WTC11 (cell line): ENCODE data around the gene ZMIZ1. TPM values are rescaled to one million over a fixed set of nuclear protein-coding genes. Genes with fewer than 3 reads are reported as not detected.

Experiments
- ATAC-seq: fragments of 200-7000 bp; cut with Tn5 transposase; 2 replicates; pipeline ENCODE4 v1.10.0; 2021; ENCODE audit warnings: mild to moderate bottlenecking, moderate library complexity
- CTCF ChIA-PET: fragments of 300-600 bp; sonication (Branson Sonifier 250); formaldehyde crosslinking; loops from one replicate; lab custom pipeline; 2021; ENCODE audit warnings: antibody characterized with exemption; lab: Charles Lee
- POLR2A ChIA-PET: fragments of 350-600 bp; sonication (Branson Sonifier 250); formaldehyde crosslinking; loops from one replicate; lab custom pipeline; 2021; ENCODE audit warnings: antibody characterized with exemption; lab: Charles Lee
- DNase-seq: peaks from one replicate; pipeline ENCODE4 v3.0.0; 2021; ENCODE audit warnings: low spot score
- H3K27ac Mint-ChIP-seq: 2 replicates; pipeline ENCODE4 v1.8.0; 2021; ENCODE audit warnings: mixed read lengths
- H3K27me3 Mint-ChIP-seq: 2 replicates; pipeline ENCODE4 v1.8.0; 2021; ENCODE audit warnings: low read depth, mild to moderate bottlenecking, moderate library complexity, mixed read lengths
- H3K36me3 Mint-ChIP-seq: 2 replicates; pipeline ENCODE4 v1.8.0; 2021; ENCODE audit warnings: mixed read lengths
- H3K4me1 Mint-ChIP-seq: 2 replicates; pipeline ENCODE4 v1.8.0; 2022; ENCODE audit warnings: mixed read lengths
- H3K4me3 Mint-ChIP-seq: 2 replicates; pipeline ENCODE4 v1.8.0; 2021; ENCODE audit warnings: mild to moderate bottlenecking, moderate library complexity, mixed read lengths
- H3K9me3 Mint-ChIP-seq: 2 replicates; pipeline ENCODE4 v1.8.0; 2021; ENCODE audit warnings: mixed read lengths
- EMX1 ChIP-seq: fragments of 250-450 bp; sonication (Bioruptor Pico); IDR thresholded peaks from 2 replicates; pipeline ENCODE4 v1.8.0; 2021; ENCODE audit warnings: mild to moderate bottlenecking
- FOXJ3 ChIP-seq: sonication (generic); formaldehyde crosslinking; IDR thresholded peaks from 2 replicates; pipeline ENCODE4 v1.9.0; 2021; ENCODE audit warnings: missing genetic modification reagents, mild to moderate bottlenecking, borderline replicate concordance
- GABPB1 ChIP-seq: sonication (generic); formaldehyde crosslinking; IDR thresholded peaks from 2 replicates; pipeline ENCODE4 v1.8.1; 2023; ENCODE audit warnings: mild to moderate bottlenecking, missing genetic modification reagents
- GRHL2 ChIP-seq: fragments of 250-450 bp; sonication (Bioruptor Pico); IDR thresholded peaks from 2 replicates; pipeline ENCODE4 v1.8.0; 2022; ENCODE audit warnings: mild to moderate bottlenecking, moderate library complexity; ENCODE audit not compliant: insufficient replicate concordance, severe bottlenecking
- HMGA2 ChIP-seq: fragments of 250-450 bp; sonication (Bioruptor Pico); IDR thresholded peaks from 2 replicates; pipeline ENCODE4 v1.4.0; 2021; ENCODE audit warnings: mild to moderate bottlenecking, moderate library complexity
- NFATC4 ChIP-seq: fragments of 250-450 bp; sonication (Bioruptor Pico); IDR thresholded peaks from 2 replicates; pipeline ENCODE4 v1.9.0; 2021; ENCODE audit warnings: mild to moderate bottlenecking
- NFYB ChIP-seq: sonication (generic); formaldehyde crosslinking; conservative IDR thresholded peaks from 2 replicates; pipeline ENCODE4 v1.8.0; 2022; ENCODE audit warnings: low read depth, missing genetic modification reagents
- OVOL2 ChIP-seq: fragments of 250-450 bp; sonication (Bioruptor Pico); IDR thresholded peaks from 2 replicates; pipeline ENCODE4 v1.9.0; 2021; ENCODE audit warnings: mild to moderate bottlenecking, borderline replicate concordance
- RORB ChIP-seq: fragments of 250-450 bp; sonication (Bioruptor Pico); IDR thresholded peaks from 2 replicates; pipeline ENCODE4 v1.9.0; 2021; ENCODE audit warnings: mild to moderate bottlenecking
- SMAD3 ChIP-seq: sonication (generic); formaldehyde crosslinking; IDR thresholded peaks from 2 replicates; pipeline ENCODE4 v1.8.0; 2022; ENCODE audit warnings: missing genetic modification reagents, mild to moderate bottlenecking, borderline replicate concordance
- TEAD1 ChIP-seq: sonication (generic); formaldehyde crosslinking; IDR thresholded peaks from 2 replicates; pipeline ENCODE4 v1.8.0; 2022; ENCODE audit warnings: mild to moderate bottlenecking, missing genetic modification reagents
- TP53 ChIP-seq: sonication (generic); formaldehyde crosslinking; IDR thresholded peaks from 2 replicates; pipeline ENCODE4 v1.8.1; 2023; ENCODE audit warnings: mild to moderate bottlenecking, missing genetic modification reagents
- ZNF121 ChIP-seq: sonication (generic); formaldehyde crosslinking; IDR thresholded peaks from 2 replicates; pipeline ENCODE4 v1.8.0; 2023; ENCODE audit warnings: missing genetic modification reagents
- ZNF263 ChIP-seq: sonication (generic); formaldehyde crosslinking; IDR thresholded peaks from 2 replicates; pipeline ENCODE4 v1.8.1; 2022; ENCODE audit warnings: low read depth, mild to moderate bottlenecking, moderate library complexity, missing genetic modification reagents
- total RNA-seq: library from RNA; stranded (reverse); gene quantifications from 3 replicates; pipeline ENCODE4 v1.2.3, GENCODE V29; 2021
- TF ChIP-seq, protein P1 (sequence below): fragments of 250-450 bp; sonication (Bioruptor Pico); IDR thresholded peaks from 2 replicates; pipeline ENCODE4 v2.1.2; 2022; ENCODE audit warnings: mild to moderate bottlenecking, moderate library complexity
- TF ChIP-seq, protein P2 (sequence below): sonication (generic); formaldehyde crosslinking; IDR thresholded peaks from 2 replicates; pipeline ENCODE4 v1.8.1; 2023; ENCODE audit warnings: mild to moderate bottlenecking, missing genetic modification reagents, moderate library complexity
- TF ChIP-seq, protein P3 (sequence below): sonication (generic); formaldehyde crosslinking; IDR thresholded peaks from 2 replicates; pipeline ENCODE4 v1.8.1; 2022; ENCODE audit warnings: mild to moderate bottlenecking, missing genetic modification reagents, moderate library complexity, borderline replicate concordance
- TF ChIP-seq, protein P4 (sequence below): sonication (generic); formaldehyde crosslinking; IDR thresholded peaks from 2 replicates; pipeline ENCODE4 v1.8.1; 2023; ENCODE audit warnings: mild to moderate bottlenecking, missing genetic modification reagents, borderline replicate concordance
- TF ChIP-seq, protein P5 (sequence below): sonication (generic); formaldehyde crosslinking; IDR thresholded peaks from 2 replicates; pipeline ENCODE4 v1.8.0; 2022; ENCODE audit warnings: mild to moderate bottlenecking, missing genetic modification reagents
- TF ChIP-seq, protein P6 (sequence below): fragments of 200-600 bp; IDR thresholded peaks from 2 replicates; pipeline ENCODE4 v1.8.0; 2022; ENCODE audit warnings: antibody characterized with exemption
- TF ChIP-seq, protein P7 (sequence below): fragments of 250-450 bp; sonication (Bioruptor Pico); IDR thresholded peaks from 2 replicates; pipeline ENCODE4 v1.8.0; 2021; ENCODE audit warnings: mild to moderate bottlenecking

Gene ZMIZ1
- total RNA-seq, 1 experiment from 2014 or later, result 44.4 TPM

DNA sequence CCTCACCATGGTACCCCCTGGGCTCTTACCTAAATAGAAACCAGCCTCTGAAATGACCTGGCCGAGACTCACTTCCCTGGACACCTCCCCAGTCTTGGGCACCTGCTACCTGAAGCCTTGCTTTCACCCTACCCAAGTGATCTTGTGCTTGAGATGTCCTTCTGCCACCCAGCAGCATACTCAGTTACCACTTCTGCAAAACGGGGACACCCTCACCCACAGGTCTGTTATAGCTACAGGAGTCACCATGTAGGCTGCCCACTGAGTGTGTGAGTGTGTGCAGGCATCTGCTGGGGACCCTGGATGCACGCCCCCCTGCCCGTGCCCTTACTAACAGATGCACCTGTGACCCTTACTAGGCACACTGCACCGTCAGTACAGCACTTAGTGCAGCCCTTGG, 183.7 kb downstream of the ZMIZ1 start:
- H3K27me3 Mint-ChIP-seq, result no peaks in the 10 kb centered on the region

DNA sequence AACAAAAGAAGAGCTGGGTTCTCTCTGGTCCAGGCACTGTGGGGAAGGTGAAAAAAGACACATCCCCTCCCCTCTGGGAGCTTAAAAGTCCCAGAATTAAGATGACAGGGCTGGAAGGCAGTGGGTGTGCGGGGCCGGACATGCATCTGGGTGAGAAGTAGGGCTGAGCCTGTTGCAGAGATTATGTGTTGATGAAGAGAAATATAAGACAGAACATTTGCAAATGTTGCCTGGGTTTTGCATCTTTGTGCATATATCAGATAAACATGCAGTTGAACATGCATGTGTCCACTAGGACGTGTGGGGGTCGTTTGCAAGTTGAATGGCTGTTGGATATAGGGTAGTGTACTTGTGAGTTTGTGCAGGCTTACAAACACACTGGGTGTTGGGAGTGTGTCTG, 184.2 kb downstream of the ZMIZ1 start:
- no peak for DNase-seq
- no peak for ATAC-seq
- no peak overlapping the region for H3K27ac Mint-ChIP-seq
- TF ChIP-seq GABPB1 (no peak), EMX1 (CRISPR knock-in tag) (no peak), SMAD3 (CRISPR knock-in tag) (no peak), OVOL2 (CRISPR knock-in tag) (no peak)
- TF ChIP-seq, protein P1, sequence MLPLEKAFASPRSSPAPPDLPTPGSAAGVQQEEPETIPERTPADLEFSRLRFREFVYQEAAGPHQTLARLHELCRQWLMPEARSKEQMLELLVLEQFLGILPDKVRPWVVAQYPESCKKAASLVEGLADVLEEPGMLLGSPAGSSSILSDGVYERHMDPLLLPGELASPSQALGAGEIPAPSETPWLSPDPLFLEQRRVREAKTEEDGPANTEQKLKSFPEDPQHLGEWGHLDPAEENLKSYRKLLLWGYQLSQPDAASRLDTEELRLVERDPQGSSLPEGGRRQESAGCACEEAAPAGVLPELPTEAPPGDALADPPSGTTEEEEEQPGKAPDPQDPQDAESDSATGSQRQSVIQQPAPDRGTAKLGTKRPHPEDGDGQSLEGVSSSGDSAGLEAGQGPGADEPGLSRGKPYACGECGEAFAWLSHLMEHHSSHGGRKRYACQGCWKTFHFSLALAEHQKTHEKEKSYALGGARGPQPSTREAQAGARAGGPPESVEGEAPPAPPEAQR (CRISPR knock-in tag), result no peak
- TF ChIP-seq, protein P2, sequence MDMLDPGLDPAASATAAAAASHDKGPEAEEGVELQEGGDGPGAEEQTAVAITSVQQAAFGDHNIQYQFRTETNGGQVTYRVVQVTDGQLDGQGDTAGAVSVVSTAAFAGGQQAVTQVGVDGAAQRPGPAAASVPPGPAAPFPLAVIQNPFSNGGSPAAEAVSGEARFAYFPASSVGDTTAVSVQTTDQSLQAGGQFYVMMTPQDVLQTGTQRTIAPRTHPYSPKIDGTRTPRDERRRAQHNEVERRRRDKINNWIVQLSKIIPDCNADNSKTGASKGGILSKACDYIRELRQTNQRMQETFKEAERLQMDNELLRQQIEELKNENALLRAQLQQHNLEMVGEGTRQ (CRISPR knock-in tag), result no peak
- CTCF ChIA-PET, result no interaction called here
- no peaks in the 10 kb centered on the region for H3K36me3 Mint-ChIP-seq
- no peaks in the 10 kb centered on the region for H3K9me3 Mint-ChIP-seq
- no peaks in the 10 kb centered on the region for H3K27me3 Mint-ChIP-seq
- no peak overlapping the region for H3K4me3 Mint-ChIP-seq
- POLR2A ChIA-PET, result no interaction called here
- peaks cover 4% of the 10 kb centered on the region for H3K4me1 Mint-ChIP-seq

More for the DNA sequence above, 183.7 kb downstream of the ZMIZ1 start:
- no peaks in the 10 kb centered on the region for H3K9me3 Mint-ChIP-seq
- ChIA-PET CTCF (no interaction called here), POLR2A (no interaction called here)
- ATAC-seq (no peak), DNase-seq (no peak)
- TF ChIP-seq HMGA2 (CRISPR knock-in tag), result no peak
- no peak for TF ChIP-seq FOXJ3
- no peak for TF ChIP-seq TP53 (CRISPR knock-in tag)
- no peak for TF ChIP-seq TEAD1
- no peak for TF ChIP-seq ZNF121 (CRISPR knock-in tag)
- TF ChIP-seq, protein P3, sequence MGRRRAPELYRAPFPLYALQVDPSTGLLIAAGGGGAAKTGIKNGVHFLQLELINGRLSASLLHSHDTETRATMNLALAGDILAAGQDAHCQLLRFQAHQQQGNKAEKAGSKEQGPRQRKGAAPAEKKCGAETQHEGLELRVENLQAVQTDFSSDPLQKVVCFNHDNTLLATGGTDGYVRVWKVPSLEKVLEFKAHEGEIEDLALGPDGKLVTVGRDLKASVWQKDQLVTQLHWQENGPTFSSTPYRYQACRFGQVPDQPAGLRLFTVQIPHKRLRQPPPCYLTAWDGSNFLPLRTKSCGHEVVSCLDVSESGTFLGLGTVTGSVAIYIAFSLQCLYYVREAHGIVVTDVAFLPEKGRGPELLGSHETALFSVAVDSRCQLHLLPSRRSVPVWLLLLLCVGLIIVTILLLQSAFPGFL, result no peak
- H3K36me3 Mint-ChIP-seq, result no peaks in the 10 kb centered on the region
- no peak overlapping the region for H3K27ac Mint-ChIP-seq
- peaks cover 6% of the 10 kb centered on the region for H3K4me1 Mint-ChIP-seq
- H3K4me3 Mint-ChIP-seq, result no peak overlapping the region

DNA sequence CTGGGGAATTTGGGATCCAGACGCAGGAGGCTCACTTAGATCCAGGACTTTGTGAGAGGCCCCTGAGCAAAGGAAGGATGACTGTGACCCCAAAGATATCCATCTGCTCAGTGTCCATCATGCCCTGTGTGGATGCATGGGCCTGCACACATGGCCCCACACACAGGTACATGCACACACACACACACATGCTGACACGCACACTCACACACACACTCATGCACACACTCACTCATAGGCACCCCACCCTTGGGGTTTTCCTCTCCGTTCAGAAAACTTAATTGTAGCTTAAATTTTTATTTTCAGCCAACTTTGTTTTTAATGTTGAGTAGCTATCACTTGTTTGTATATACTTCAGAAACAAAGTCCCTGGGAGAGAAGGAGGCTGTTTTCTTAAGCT, 184.9 kb downstream of the ZMIZ1 start:
- H3K4me1 Mint-ChIP-seq, result no peaks in the 10 kb centered on the region
- H3K9me3 Mint-ChIP-seq, result no peaks in the 10 kb centered on the region
- ChIA-PET CTCF (interaction anchor here (1.0 kb wide), 1 partner anchor 18 kb away, joined by 3 read pairs; no protein-coding TSS in a partner anchor), POLR2A (no interaction called here)
- no peaks in the 10 kb centered on the region for H3K36me3 Mint-ChIP-seq
- H3K4me3 Mint-ChIP-seq, result no peak overlapping the region
- no peaks in the 10 kb centered on the region for H3K27me3 Mint-ChIP-seq
- ATAC-seq (no peak), DNase-seq (no peak)
- H3K27ac Mint-ChIP-seq, result no peak overlapping the region
- no peak for TF ChIP-seq ZNF263 (CRISPR knock-in tag)
- TF ChIP-seq, protein P4, sequence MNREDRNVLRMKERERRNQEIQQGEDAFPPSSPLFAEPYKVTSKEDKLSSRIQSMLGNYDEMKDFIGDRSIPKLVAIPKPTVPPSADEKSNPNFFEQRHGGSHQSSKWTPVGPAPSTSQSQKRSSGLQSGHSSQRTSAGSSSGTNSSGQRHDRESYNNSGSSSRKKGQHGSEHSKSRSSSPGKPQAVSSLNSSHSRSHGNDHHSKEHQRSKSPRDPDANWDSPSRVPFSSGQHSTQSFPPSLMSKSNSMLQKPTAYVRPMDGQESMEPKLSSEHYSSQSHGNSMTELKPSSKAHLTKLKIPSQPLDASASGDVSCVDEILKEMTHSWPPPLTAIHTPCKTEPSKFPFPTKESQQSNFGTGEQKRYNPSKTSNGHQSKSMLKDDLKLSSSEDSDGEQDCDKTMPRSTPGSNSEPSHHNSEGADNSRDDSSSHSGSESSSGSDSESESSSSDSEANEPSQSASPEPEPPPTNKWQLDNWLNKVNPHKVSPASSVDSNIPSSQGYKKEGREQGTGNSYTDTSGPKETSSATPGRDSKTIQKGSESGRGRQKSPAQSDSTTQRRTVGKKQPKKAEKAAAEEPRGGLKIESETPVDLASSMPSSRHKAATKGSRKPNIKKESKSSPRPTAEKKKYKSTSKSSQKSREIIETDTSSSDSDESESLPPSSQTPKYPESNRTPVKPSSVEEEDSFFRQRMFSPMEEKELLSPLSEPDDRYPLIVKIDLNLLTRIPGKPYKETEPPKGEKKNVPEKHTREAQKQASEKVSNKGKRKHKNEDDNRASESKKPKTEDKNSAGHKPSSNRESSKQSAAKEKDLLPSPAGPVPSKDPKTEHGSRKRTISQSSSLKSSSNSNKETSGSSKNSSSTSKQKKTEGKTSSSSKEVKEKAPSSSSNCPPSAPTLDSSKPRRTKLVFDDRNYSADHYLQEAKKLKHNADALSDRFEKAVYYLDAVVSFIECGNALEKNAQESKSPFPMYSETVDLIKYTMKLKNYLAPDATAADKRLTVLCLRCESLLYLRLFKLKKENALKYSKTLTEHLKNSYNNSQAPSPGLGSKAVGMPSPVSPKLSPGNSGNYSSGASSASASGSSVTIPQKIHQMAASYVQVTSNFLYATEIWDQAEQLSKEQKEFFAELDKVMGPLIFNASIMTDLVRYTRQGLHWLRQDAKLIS, result no peak
- TF ChIP-seq, protein P5, sequence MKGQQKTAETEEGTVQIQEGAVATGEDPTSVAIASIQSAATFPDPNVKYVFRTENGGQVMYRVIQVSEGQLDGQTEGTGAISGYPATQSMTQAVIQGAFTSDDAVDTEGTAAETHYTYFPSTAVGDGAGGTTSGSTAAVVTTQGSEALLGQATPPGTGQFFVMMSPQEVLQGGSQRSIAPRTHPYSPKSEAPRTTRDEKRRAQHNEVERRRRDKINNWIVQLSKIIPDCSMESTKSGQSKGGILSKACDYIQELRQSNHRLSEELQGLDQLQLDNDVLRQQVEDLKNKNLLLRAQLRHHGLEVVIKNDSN (CRISPR knock-in tag), result no peak
- no peak for TF ChIP-seq NFYB
- TF ChIP-seq RORB (CRISPR knock-in tag), result no peak
- no peak for TF ChIP-seq GRHL2
- TF ChIP-seq, protein P6, sequence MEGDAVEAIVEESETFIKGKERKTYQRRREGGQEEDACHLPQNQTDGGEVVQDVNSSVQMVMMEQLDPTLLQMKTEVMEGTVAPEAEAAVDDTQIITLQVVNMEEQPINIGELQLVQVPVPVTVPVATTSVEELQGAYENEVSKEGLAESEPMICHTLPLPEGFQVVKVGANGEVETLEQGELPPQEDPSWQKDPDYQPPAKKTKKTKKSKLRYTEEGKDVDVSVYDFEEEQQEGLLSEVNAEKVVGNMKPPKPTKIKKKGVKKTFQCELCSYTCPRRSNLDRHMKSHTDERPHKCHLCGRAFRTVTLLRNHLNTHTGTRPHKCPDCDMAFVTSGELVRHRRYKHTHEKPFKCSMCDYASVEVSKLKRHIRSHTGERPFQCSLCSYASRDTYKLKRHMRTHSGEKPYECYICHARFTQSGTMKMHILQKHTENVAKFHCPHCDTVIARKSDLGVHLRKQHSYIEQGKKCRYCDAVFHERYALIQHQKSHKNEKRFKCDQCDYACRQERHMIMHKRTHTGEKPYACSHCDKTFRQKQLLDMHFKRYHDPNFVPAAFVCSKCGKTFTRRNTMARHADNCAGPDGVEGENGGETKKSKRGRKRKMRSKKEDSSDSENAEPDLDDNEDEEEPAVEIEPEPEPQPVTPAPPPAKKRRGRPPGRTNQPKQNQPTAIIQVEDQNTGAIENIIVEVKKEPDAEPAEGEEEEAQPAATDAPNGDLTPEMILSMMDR, result no peak
- no peak for TF ChIP-seq OVOL2 (CRISPR knock-in tag)
- TF ChIP-seq, protein P2 (CRISPR knock-in tag), result no peak
- TF ChIP-seq SMAD3 (CRISPR knock-in tag), result no peak
- no peak for TF ChIP-seq NFATC4 (CRISPR knock-in tag)
- TF ChIP-seq, protein P7, sequence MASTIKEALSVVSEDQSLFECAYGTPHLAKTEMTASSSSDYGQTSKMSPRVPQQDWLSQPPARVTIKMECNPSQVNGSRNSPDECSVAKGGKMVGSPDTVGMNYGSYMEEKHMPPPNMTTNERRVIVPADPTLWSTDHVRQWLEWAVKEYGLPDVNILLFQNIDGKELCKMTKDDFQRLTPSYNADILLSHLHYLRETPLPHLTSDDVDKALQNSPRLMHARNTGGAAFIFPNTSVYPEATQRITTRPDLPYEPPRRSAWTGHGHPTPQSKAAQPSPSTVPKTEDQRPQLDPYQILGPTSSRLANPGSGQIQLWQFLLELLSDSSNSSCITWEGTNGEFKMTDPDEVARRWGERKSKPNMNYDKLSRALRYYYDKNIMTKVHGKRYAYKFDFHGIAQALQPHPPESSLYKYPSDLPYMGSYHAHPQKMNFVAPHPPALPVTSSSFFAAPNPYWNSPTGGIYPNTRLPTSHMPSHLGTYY, result no peak
